Peyer's patch (tissue), 4 donors: Measurements from ENCODE around the gene DBNDD1.

Experiments
- POLR2A ChIP-seq, 2 donors: fragments of 450-650 bp; IDR thresholded peaks; one replicate each; pipeline ENCODE4 v1.5.1; 2017; ENCODE audit warnings: antibody characterized with exemption in 2 of 2, mild to moderate bottlenecking in 2 of 2, moderate library complexity in 2 of 2
- TF ChIP-seq, protein P1 (sequence below), 6 experiments: fragments of 450-650 bp in 4 of 6; fragments of 200-600 bp in 2 of 6; sonication (generic) in 1 of 6; IDR thresholded peaks; one replicate each; pipeline ENCODE4 v1.5.1; 2017 to 2019; ENCODE audit warnings: antibody characterized with exemption in 6 of 6, mild to moderate bottlenecking in 3 of 6, moderate library complexity in 1 of 6

DNA sequence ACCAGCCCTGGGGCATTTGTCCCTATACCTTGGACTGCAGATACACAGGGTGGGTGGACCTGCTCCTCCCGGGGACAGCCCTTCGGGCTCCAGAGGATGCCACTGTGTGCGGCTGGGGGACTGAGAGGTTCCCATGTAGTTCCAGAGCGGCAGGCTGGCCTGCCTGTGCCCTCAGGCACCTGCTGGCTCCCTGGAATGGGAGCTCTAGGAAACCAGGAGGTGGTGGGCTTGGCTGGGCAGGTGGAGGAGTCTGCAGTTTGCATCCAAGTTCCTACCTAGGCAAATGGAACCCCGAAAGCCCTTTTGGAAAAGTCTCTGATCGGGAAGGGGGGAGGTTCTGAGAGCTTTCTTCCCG, 982 bp downstream of the DBNDD1 start:
- TF ChIP-seq POLR2A (IDR thresholded peaks at IDR 0.05): no peak
- TF ChIP-seq, protein P1, sequence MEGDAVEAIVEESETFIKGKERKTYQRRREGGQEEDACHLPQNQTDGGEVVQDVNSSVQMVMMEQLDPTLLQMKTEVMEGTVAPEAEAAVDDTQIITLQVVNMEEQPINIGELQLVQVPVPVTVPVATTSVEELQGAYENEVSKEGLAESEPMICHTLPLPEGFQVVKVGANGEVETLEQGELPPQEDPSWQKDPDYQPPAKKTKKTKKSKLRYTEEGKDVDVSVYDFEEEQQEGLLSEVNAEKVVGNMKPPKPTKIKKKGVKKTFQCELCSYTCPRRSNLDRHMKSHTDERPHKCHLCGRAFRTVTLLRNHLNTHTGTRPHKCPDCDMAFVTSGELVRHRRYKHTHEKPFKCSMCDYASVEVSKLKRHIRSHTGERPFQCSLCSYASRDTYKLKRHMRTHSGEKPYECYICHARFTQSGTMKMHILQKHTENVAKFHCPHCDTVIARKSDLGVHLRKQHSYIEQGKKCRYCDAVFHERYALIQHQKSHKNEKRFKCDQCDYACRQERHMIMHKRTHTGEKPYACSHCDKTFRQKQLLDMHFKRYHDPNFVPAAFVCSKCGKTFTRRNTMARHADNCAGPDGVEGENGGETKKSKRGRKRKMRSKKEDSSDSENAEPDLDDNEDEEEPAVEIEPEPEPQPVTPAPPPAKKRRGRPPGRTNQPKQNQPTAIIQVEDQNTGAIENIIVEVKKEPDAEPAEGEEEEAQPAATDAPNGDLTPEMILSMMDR (IDR thresholded peaks at IDR 0.05): no peak
